Suppressor macrophage treated with lipopolysaccharide for 1 hour (primary cell): Measurements from ENCODE around the gene RAB7A.

Experiments used
- DNase-seq, 3 donors: peaks; one replicate each; pipeline ENCODE4 v3.0.0-alpha.2; 2020 to 2022

Gene RAB7A

DNA sequence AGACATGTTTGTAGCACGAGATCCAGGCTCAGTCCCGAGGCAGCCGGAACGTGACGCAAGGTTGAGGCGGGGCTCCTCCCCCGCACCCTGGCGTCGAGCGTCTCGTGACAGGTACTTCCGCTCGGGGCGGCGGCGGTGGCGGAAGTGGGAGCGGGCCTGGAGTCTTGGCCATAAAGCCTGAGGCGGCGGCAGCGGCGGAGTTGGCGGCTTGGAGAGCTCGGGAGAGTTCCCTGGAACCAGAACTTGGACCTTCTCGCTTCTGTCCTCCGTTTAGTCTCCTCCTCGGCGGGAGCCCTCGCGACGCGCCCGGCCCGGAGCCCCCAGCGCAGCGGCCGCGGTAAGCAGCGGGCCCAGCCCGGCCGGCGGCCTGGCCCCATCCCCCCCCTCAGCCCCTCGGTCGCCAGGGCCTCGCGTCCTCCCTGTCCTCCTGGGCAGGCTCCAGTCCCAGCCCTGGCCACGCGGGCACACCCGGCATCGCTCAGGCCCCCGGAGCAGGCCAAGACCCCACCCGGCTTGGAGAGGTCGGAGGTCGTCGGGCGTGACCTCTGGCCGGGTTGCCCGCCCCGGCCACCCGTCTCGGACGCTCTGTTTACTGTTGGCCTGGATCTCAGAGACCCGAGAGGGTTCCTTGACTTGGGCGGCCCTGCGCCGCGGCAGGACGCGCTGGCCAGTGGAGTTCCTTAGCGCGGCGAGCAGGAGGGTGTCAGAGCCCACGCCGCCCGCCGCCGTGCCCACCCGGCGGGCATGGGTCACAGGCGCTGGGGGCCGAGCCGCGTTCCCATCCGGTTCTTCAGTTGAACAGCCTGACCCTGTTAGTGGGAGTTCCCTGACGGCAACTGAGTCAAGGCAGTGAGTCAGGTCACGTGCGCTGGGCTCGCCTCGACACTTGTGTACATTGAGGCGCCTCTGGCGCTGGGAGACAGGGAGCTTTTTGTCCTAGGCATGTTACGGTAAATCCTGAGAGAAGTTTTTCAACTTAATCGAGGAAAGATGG, at the start of gene RAB7A:
Gene RAB7A (plus strand): TSS at position 161 of the 994 bp plus-strand sequence. CDS start 69,185 bp downstream, outside the sequence.
- peak; percentile 99 for DNase-seq

DNA sequence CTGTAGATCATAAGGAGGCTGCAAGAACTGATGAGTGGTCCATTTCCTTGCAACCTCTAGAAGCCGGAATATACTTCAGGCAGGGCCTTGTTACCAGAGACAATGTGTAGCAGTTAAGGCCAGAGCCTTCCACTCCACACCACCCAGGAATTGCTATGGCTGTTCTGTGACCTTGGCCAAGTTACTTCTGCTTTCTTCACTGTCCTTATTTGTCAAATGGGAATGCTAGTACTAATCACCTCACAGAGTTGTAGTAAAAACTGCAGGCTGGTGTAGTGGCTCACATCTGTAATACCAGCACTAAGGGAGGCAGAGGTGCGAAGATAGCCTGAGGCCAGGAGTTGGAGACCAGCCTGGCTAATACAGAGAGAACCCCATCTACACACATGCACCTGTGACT, 46.6 kb upstream of the RAB7A start:
- DNase-seq: no peak

DNA sequence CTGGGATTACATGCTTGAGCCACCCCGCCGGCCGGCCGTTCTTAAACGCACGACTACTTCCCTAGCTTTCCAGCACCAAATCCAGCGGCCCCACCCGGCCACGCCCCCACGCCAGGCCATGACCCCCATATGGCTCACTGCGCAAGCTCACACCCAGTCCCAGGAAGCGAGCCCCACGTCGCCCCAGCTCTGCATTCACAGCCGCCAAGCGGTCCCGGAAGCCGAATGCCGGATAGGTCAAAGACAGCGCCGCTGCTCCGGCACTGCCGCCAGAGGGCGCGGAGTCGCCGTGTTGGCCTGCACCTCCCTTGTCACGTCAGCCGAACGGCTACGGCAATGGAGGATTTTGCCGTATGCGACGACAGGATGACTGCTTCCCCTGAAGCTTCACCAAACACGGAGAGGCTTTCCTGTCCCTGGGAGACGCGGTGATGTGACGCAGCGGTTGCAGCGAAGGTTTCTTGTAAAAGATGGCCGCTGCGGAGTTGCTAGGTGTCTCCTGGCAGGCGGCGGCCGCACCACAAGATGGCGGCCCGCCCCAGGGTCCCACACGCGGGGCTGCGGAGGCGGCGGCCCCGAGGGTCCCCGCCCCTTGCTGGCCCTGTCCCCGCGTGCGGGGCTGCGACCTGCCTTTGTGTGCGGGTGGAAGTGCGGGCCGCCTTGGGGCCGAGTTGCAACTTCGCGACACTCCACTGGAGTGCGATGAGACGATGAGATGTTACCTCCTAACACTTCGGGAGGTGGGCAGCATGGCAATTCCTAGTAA, 45.2 kb upstream of the RAB7A start:
- peak; percentile 98 to 99 (median 99) for DNase-seq

DNA sequence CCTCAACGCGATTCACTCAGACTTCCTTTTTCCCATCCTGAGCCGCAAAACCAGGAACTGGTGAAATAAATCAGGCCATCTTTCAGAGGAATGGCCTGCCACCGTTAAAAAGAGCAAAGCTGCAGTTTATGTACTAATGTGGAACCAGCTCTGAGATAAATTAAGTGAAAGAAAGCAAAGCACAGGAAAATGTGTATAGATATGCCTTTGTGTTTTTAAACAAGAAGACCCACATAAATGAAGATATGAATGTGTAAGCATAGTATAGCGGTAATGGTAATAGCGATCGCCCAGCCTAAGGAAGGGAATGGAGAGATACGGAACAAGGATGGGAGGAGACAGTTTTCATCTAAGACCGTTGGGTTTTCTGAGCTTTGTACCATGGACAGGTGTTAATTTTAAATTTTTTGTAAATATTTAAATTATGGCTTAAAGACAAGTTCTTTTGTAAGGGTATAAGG, 44.6 kb upstream of the RAB7A start:
- no peak for DNase-seq

DNA sequence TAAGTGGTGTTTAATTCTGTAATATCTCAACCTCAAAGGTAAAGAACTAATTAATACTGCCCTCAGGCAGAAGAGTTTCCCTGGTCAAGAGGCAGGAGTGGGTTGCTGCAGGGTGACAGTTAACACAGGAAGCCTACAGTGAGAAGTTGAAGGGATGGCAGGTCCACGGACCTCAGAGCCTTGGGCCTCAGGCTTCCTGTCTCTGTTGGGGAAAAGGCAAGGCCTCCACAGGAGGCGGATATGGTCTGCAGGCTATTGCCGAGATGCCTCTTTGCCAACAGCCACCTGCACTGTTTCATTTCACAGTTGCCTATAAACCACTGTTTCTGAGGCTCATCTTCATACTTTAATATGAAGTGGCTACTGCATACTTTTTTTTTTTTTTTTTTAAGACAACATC, 42.0 kb upstream of the RAB7A start:
- no peak for DNase-seq

DNA sequence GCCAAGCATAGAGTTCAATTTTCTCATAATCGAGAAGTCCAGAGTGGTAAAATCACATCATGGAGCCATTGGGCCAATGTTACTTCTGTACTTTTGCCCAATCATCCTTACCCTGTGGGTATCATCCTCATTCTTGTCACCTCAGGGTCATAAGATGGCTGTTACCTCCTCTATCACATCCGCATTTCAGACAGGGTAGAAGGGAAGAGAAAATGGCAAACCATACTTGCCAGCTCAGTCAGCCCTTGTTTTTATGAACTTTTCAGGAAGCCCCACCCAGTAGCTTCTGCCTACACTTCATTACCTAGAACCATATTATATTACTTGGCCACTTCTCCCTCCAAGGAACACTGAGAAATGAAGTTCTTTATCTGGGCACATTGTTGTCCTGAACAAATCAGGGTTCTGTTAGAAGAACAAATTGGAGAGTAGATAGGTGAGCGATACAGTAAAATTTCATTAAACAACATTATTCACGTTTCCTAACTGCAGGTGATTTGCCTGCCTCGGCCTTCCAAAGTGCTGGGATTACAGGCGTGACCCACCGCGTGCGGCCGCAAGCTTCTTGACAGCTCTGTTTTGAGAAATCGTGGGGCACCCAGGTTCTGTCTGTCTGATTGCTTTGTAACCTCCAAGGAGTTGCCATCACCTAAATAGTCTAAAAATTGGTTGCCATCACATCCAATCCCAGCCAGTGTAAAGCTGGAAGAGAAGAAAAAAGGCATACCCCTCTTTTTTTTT, 40.8 kb upstream of the RAB7A start:
- no peak for DNase-seq

DNA sequence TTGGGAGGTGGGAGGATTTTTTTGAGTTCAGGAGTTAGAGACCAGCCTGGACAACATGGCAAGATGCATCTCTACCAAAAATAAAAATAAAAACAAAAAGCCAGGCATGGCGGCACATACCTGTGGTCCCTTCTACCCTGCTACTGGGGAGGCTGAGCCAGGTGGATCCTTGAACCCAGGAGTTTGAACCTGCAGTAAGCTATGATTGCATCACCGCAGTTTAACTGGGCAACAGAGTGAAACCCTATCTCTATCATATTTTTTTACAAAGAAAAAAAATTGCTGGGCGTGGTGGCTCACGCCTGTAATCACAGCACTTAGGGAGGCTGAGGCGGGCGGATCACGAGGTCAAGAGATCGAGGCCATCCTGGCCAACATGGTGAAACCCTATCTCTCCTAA, 39.5 kb upstream of the RAB7A start:
- no peak for DNase-seq

DNA sequence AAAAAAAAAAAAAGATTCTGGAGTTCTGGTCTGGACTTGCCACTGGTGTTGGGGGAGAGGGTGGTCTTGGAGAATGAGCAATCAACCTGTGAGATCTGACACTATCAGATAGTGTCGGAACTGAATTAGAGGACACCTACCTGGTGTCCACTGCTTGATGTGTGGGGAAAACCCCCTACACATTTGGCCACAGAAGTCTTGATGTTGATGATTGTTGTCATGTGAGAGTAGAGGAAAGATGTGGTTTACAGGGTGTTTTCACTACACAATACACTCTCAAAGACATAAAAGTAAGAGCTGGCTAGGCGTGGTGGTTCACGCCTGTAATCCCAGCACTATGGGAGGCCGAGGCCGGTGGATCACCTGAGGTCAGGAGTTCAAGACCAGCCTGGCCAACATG, 36.9 kb upstream of the RAB7A start:
- no peak for DNase-seq

DNA sequence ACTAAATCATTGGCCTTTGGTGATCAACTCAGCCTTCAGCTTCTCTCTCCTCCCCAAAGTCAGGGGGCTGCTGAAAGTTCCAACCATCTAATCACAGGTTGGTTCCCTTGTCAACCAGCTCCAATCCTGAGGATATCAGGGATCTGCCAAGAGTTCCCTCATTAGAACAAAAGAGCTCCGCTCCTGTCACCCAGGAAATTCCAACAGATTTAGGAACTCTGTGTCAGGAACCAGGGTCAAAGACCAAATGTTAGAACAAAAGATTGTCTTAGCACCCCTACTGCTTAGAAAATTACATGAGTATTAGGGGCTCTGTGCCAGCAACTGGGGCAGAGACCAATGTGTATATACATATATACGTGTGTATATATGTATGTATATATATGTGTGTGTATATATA, 32.3 kb upstream of the RAB7A start:
- no peak for DNase-seq

DNA sequence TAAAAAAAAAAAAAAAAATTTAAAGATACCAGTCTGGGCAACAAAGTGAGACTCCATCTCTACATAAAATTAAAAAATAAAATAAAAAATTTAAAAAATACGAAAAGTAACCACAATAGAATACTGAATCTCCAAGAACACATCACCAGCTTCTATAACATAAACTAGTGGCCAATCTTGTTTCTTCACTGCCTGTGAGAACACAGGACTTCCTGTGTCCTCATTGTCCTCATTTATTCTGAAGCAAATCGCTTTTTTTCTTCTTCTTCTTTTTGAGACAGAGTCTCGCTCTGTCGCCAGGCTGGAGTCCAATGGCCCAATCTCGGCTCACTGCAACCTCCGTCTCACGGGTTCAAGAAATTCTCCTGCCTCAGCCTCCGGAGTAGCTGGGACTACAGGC, 28.6 kb upstream of the RAB7A start:
- DNase-seq: peak in 1 of 3 donors; percentile 32

DNA sequence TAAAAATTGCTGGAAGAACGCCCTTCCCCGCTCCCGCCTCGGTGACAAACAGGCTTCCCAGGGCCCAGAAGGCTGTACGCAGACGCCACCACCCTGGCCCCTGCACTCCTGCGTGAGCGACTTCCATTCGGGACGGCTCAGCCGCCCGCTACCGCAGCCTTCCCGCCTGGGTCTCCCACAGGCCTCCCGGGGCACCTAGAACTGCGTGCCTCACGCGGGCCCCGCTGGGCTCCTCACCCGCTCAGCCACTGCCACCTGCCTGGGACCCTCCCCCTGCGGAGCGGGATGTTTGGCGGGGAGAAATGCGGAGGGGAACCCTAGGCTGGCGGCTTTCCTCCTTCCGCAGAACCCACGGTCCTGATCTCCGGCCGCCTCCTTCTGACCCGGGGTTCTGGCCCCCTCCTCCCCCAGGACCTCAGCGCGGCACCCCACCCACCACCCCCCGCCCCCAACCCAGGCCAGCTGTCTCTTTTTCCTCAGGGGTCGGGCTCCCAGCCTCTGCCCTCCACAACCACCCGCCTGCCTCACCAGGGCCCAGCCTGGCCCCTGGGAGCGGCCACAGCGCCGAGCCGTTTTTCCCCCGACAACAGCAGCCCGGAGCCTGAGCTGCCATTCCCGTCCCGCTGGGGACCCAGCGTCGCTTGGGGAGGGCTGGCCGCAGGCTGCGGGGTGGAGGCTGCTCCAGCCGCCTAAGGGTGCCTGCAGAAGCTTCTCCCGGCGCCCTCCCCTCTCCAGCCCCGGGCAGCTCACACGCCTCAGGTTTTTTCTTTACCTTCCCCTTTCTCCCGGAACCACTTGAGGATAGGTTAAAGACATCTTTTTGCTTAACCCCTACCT, 27.6 kb upstream of the RAB7A start:
- DNase-seq: peak in 1 of 3 donors; percentile 48

DNA sequence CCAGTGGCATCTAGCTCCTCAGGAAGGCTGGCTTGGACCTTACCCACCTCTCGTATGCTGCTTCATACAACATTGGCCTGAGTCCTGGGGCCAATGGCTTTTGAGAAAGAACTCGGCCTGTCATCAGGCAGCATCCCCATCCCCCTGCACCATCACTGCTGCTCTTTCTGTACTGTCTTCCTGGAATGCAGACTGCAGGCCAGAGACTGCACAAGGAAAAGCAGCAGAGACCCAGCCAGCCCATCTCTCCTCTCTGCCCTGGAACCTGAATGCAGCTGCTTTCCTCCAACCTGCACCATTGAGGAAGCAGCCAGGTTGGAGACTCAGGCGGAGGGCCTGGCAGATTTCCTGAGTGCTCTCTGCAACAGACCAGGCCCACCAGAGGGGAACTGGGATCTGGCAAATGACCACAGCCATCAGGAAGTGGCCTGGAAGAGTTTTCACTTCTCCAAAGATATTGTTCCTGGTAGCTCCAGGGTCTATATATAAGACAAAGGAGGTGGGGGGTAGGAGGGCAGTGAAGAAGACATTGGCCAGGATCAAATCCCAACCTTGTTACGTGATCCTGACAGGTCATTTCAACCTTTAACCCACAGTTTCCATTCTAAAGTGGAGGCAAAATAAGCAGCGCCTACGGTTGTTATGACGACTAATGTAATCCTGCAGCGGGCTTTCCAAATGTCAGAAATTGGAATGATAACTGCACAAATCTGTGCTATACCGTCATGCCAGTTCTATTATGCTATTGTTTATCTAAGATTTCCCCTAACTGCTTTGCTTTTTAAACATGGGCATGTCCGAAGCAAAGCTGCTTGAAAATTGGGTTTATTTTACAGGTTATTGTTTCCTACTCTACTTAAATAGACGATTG, 24.4 kb upstream of the RAB7A start:
- peak; percentile 63 to 84 (median 79) for DNase-seq

DNA sequence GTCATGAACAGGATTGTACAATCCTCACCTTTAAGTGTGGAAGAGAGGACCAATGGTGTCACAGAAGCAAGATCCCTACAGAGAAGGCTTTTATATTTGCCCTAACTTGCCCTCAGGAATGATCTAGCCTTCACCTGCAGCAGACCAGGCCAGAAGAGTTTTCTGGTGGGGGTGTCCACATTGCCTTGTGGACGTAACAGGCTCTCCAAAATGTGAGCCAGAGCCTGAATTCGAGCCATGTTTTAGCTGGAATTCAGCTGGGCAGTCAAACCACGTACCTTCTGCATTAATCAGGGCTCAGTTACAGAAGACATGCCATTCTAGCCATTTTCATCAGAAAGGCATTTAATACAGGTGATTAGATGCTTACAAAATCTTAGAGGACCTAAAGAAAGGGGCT, 23.6 kb upstream of the RAB7A start:
- DNase-seq: no peak

DNA sequence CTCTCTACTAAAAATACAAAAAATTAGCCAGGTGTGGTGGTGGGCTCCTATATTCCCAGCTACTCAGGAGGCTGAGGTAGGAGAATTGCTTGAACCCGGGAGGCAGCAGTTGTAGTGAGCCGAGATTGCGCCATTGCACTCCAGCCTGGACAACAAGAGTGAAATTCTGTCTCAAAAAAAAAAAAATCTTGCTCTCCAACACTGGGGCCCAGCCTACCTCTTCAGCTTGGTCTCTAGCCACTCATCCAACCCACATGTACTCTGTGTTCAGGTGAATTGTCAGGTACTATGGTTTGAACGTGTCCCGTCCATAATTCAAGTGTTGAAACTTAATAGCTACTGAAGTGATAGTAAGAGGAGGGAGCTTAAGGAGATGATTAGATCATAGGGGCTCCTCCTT, 22.4 kb upstream of the RAB7A start:
- DNase-seq: no peak

DNA sequence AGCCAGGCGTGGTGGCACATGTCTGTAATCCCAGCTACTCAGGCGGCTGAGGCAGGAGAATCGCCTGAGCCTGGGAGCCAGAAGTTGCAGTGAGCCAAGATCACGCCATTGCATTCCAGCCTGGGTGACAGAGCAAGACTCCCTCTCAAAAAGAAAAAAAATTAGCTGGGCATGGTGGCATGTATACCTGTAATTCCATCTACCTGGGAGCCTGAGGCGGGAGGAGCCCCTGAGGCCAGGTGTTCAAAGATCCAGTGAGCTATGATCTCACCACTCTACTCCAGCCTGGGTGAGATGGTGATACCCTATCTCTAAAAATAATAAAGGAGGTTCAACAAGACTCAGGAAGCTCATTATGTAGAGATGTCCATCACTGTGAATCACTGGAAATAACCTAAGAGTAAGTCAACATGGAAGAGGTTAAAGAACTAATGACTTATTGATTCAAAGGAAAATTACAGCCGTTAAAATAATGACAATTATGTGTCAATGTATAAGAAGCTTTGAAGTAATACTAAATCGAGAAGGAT, 19.8 kb upstream of the RAB7A start:
- no peak for DNase-seq

DNA sequence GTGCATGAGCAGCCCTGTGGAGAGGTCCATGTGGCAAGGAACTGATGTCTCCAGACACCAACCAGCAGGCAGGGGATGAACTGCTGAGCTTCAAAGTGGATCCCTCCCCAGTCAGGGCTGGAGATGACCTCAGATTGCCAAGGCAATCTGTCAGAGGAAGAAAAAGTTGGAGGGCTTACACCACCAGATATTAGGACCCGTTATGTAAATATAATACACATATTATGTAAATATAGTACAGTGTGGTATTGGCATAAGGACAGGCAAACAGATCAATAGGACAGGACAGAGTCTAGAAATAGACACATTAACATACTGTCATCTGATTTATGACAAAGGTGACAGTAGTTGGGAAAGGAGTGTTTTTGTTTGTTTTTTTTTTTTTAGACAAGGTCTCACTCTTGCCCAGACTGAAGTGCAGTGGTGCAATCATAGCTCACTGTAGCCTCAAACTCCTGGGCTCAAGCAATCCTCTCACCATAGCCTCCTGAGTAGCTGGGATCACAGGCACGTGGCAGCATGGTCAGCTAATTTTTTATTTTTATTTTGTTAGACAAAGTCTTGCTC, 18.0 kb upstream of the RAB7A start:
- DNase-seq: no peak

DNA sequence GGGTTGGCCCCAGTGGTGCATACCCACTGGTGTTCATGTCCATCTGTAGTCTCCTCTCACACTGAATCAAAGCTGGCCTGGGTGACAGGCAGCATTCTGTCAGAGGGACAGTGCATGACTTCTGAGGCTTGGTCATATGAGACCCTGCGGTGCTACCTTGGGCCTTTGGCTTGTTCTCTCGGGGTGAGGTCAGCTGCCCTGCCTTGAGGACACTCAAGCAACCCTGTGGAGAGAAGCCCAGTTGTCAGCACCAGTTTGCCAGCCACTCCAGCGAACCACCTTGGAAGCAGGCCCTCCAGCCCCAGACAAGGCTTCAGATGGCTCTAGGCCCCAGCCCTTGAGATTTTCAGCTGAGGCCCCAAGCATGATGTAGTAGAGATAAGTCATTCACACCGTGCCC, 16.9 kb upstream of the RAB7A start:
- DNase-seq: no peak

DNA sequence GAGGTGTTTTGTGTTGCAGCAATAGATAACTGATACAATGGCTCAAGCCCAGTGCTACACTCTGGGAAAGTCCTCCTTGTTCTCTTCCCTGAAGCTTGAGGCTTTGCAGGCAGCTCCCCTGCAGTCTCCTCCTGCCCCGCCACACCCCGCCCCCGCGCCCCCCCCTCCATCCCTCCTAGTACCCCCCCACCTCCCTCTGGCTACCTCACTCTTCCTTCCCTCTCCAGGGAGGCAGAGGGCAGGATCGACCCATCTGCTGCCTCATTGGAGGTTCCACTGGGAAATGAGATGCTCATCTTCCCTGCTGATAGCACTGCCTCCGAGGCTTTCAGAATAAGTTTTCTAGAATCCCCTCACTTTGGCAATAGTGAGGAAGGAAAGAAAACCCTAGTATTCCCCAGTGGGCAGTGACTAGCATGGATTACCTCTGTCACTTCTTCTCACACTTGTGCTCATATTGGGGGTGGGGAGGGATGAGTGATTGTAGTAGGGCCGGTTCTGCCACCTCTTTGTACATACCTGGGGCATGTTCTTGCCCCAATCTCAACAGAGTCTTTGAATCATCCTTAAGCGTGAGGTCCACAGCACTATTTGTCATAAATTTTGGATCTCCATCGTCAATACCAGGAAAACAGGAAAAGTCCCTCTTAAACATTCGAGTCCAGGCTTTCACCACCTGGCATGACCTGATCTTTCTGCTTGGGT, 16.3 kb upstream of the RAB7A start:
- no peak for DNase-seq

DNA sequence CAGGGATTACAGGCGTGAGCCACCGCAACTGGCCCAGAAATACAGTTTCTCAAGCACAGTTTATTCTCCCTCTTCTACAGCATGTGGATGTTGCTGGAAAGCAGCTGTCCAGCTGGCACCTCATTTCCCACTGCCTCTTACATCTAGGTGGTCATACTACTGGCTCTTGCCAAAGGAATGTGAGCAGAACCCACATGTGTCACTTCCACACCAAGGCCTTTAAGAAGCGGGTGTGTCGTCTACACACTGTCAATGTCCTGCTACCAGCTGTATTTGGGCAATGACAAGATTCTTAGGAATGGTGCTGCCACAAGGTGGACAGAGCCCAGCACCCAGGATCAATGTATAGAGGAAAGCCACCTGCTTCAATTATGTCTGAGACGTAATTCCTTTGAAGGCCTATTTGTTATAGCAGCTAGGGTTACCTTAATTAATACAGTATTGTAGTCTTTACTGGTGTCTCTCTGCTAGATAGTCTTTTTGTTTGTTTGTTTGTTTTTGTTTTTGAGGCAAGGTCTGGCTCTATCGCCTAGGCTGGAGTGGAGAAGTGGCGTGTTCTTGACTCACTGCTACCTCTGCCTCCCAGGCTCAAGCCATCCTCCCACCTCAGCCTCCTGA, 15.1 kb upstream of the RAB7A start:
- no peak for DNase-seq
